Gastroesophageal sphincter (tissue), 3 donors: ENCODE results near the gene ILF3.

ENCODE experiments used
- POLR2A ChIP-seq, 2 donors: fragments of 450-650 bp; IDR thresholded peaks; one replicate each; pipeline ENCODE4 v1.6.1; 2017; ENCODE audit warnings: antibody characterized with exemption in 2 of 2, mild to moderate bottlenecking in 2 of 2, moderate library complexity in 1 of 2
- TF ChIP-seq, protein P1 (sequence below), 4 experiments: fragments of 200-600 bp in 2 of 4; fragments of 450-650 bp in 2 of 4; sonication (generic) in 1 of 4; IDR thresholded peaks; one replicate each; pipeline ENCODE4 v1.5.1; 2017 to 2019; ENCODE audit warnings: antibody characterized with exemption in 4 of 4, mild to moderate bottlenecking in 2 of 4, moderate library complexity in 2 of 4

DNA sequence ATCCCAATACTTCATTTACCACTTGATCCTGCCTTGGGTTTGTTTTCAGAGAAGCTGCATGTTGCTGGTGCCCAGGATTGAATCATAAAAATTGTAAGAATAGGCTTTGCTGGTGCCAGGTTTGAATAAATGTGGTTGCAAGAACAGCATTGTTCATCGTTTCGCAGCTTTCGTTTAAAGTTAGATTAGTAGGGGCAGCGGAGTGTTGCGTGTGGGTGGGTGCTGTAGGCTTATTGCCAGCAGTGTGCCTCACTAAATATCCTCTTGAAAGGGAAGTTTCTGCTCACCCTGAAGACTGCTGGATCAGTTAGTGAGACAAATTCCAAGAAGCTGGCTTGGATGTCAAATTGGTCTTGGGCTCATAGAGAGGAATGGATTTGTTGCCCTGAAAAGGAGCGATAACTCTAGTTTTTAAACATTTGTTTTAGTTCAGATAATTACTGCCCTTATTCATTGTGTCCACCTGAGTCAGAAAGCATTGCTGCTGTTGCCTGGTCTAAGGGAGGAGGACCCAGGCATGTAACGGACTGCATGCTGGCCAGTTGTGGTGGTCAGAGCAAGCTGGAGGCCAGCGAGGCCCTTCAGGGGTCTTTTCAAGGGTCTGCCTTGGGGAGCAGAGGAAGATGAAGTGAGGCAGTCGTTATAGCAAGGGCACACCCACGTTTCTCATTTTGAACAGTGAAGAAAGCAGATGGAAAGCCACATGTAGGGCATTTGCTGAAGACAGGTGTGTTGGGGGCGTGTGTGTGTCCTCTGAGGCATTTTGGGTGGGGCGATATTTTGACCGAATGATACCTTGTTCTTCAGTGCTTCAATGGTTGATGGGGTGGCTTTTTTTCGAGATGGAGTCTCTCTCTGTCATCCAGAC, 8.5 kb downstream of the ILF3 start:
- TF ChIP-seq, protein P1, sequence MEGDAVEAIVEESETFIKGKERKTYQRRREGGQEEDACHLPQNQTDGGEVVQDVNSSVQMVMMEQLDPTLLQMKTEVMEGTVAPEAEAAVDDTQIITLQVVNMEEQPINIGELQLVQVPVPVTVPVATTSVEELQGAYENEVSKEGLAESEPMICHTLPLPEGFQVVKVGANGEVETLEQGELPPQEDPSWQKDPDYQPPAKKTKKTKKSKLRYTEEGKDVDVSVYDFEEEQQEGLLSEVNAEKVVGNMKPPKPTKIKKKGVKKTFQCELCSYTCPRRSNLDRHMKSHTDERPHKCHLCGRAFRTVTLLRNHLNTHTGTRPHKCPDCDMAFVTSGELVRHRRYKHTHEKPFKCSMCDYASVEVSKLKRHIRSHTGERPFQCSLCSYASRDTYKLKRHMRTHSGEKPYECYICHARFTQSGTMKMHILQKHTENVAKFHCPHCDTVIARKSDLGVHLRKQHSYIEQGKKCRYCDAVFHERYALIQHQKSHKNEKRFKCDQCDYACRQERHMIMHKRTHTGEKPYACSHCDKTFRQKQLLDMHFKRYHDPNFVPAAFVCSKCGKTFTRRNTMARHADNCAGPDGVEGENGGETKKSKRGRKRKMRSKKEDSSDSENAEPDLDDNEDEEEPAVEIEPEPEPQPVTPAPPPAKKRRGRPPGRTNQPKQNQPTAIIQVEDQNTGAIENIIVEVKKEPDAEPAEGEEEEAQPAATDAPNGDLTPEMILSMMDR (IDR thresholded peaks at IDR 0.05): no peak
- TF ChIP-seq POLR2A (IDR thresholded peaks at IDR 0.05): no peak
